GM23338 (cell line): ENCODE measurements around the gene DPH7.

Experiments
- CTCF ChIP-seq, 2 experiments: fragments of 200-600 bp in 1 of 2; sonication (generic) in 1 of 2; conservative IDR thresholded peaks; 2 replicates each; pipeline versions ENCODE4 v1.5.1 to v1.6.1; 2016 to 2017; ENCODE audit warnings: antibody characterized with exemption in 2 of 2, low read depth in 2 of 2, mild to moderate bottlenecking in 2 of 2, moderate library complexity in 1 of 2
- EZH2phosphoT487 ChIP-seq: fragments of 200-600 bp; sonication (generic); IDR thresholded peaks from one replicate; pipeline ENCODE4 v1.8.1; 2018; ENCODE audit warnings: antibody characterized with exemption; ENCODE audit not compliant: unreplicated experiment

GRCh38 chr9:137515338-137515724, 63.4 kb downstream of the DPH7 start:
- TF ChIP-seq CTCF (conservative IDR thresholded peaks at IDR 0.05; ENCODE audit: low read depth in 2 of 2) (no peak), EZH2phosphoT487 (no peak)
